ENCODE results near the gene KANSL1L.

Gene KANSL1L

DNA sequence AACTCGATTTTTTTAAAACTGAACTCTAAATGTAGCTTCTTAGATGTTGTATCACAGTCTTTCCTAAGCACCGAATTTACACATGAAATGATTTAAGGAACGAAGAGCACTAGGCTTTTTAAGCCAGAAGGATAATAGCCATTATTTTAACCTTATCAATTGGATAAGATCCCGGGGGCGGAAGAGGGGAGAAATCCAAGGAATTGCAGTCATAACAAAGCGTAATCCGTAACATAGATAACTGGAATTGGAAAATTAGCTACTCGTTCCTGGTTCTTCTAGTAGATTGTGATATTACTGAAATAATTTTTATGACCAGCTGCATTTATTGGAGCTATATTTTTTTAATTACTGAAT, 988 bp upstream of the KANSL1L start:
- Histone ChIP-seq H3K9ac (peak overlapping the region; percentile 93), H3K4me1 (ENCODE audit: low read depth, poor library complexity, severe bottlenecking) (peaks cover 53% of the 10 kb centered on the region), H3K79me2 (ENCODE audit: insufficient read depth, low read depth) (peaks cover 45% of the 10 kb centered on the region), H4K20me1 (ENCODE audit: insufficient read depth) (no peaks in the 10 kb centered on the region), H3K4me3 (IDR thresholded peaks at IDR 0.05; ENCODE audit: insufficient read depth, low read depth, low read length) (peak overlapping the region; percentile 40), H2AFZ (ENCODE audit: low read depth) (peak overlapping the region; percentile 54; the same call in 1 of the 2 replicates), H3K36me3 (ENCODE audit: insufficient read depth) (no peaks in the 10 kb centered on the region), H3K27ac (peak overlapping the region; percentile 100), H3K27me3 (ENCODE audit: insufficient read depth, low read depth) (no peaks in the 10 kb centered on the region), H3K4me2 (peak overlapping the region; percentile 92)
- TF ChIP-seq, protein P1, sequence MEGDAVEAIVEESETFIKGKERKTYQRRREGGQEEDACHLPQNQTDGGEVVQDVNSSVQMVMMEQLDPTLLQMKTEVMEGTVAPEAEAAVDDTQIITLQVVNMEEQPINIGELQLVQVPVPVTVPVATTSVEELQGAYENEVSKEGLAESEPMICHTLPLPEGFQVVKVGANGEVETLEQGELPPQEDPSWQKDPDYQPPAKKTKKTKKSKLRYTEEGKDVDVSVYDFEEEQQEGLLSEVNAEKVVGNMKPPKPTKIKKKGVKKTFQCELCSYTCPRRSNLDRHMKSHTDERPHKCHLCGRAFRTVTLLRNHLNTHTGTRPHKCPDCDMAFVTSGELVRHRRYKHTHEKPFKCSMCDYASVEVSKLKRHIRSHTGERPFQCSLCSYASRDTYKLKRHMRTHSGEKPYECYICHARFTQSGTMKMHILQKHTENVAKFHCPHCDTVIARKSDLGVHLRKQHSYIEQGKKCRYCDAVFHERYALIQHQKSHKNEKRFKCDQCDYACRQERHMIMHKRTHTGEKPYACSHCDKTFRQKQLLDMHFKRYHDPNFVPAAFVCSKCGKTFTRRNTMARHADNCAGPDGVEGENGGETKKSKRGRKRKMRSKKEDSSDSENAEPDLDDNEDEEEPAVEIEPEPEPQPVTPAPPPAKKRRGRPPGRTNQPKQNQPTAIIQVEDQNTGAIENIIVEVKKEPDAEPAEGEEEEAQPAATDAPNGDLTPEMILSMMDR (conservative IDR thresholded peaks at IDR 0.05; ENCODE audit: low read depth, low read length) = no peak

- Histone ChIP-seq H3K4me2 (peak overlapping the region; percentile 85), H3K27ac (peak overlapping the region; percentile 82), H3K36me3 (ENCODE audit: insufficient read depth) (no peaks in the 10 kb centered on the region), H4K20me1 (ENCODE audit: insufficient read depth) (no peaks in the 10 kb centered on the region), H2AFZ (ENCODE audit: low read depth) (peak overlapping the region; percentile 32; the same call in 1 of the 2 replicates), H3K4me1 (ENCODE audit: low read depth, poor library complexity, severe bottlenecking) (peaks cover 62% of the 10 kb centered on the region), H3K4me3 (IDR thresholded peaks at IDR 0.05; ENCODE audit: insufficient read depth, low read depth, low read length) (peak overlapping the region; percentile 78), H3K9ac (peak overlapping the region; percentile 82), H3K79me2 (ENCODE audit: insufficient read depth, low read depth) (peaks cover 60% of the 10 kb centered on the region), H3K27me3 (ENCODE audit: insufficient read depth, low read depth) (no peaks in the 10 kb centered on the region)
- TF ChIP-seq, protein P1 (conservative IDR thresholded peaks at IDR 0.05; ENCODE audit: low read depth, low read length) = no peak
Measured at GRCh38 chr2:210170446-210171303, 534 bp downstream of the KANSL1L start.

- H3K27ac ChIP-seq = peak overlapping the region; percentile 82
- peaks cover 64% of the 10 kb centered on the region for H3K79me2 ChIP-seq (ENCODE audit: insufficient read depth, low read depth)
- peak overlapping the region; percentile 32; the same call in 1 of the 2 replicates for H2AFZ ChIP-seq (ENCODE audit: low read depth)
- H3K4me2 ChIP-seq = peak overlapping the region; percentile 85
- H3K9ac ChIP-seq = peak overlapping the region; percentile 82
- no peaks in the 10 kb centered on the region for H3K27me3 ChIP-seq (ENCODE audit: insufficient read depth, low read depth)
- no peaks in the 10 kb centered on the region for H4K20me1 ChIP-seq (ENCODE audit: insufficient read depth)
- no peaks in the 10 kb centered on the region for H3K36me3 ChIP-seq (ENCODE audit: insufficient read depth)
- TF ChIP-seq, protein P1 (conservative IDR thresholded peaks at IDR 0.05; ENCODE audit: low read depth, low read length) = no peak
- H3K4me1 ChIP-seq (ENCODE audit: low read depth, poor library complexity, severe bottlenecking) = peaks cover 64% of the 10 kb centered on the region
- peak overlapping the region; percentile 78 for H3K4me3 ChIP-seq (IDR thresholded peaks at IDR 0.05; ENCODE audit: insufficient read depth, low read depth, low read length)
Measured at GRCh38 chr2:210170196-210170445, 1.1 kb downstream of the KANSL1L start.

- no peaks in the 10 kb centered on the region for H3K27me3 ChIP-seq (ENCODE audit: insufficient read depth, low read depth)
- H3K27ac ChIP-seq = peak overlapping the region; percentile 82
- no peaks in the 10 kb centered on the region for H3K36me3 ChIP-seq (ENCODE audit: insufficient read depth)
- H3K9ac ChIP-seq = peak overlapping the region; percentile 82
- H3K79me2 ChIP-seq (ENCODE audit: insufficient read depth, low read depth) = peaks cover 68% of the 10 kb centered on the region
- H3K4me1 ChIP-seq (ENCODE audit: low read depth, poor library complexity, severe bottlenecking) = peaks cover 69% of the 10 kb centered on the region
- H3K4me3 ChIP-seq (IDR thresholded peaks at IDR 0.05; ENCODE audit: insufficient read depth, low read depth, low read length) = no peak overlapping the region
- H4K20me1 ChIP-seq (ENCODE audit: insufficient read depth) = no peaks in the 10 kb centered on the region
- no peak overlapping the region for H2AFZ ChIP-seq (ENCODE audit: low read depth)
- TF ChIP-seq, protein P1 (conservative IDR thresholded peaks at IDR 0.05; ENCODE audit: low read depth, low read length) = no peak; the same call in 1 of the 2 replicates
- peak overlapping the region; percentile 85 for H3K4me2 ChIP-seq
Measured at GRCh38 chr2:210169516-210170195, 1.6 kb downstream of the KANSL1L start.
